Retinal pigment epithelial cell (primary cell): ENCODE data around the gene SERPINE2.

Source experiments
- DNase-seq: peaks from one replicate; pipeline ENCODE4 v3.0.0-alpha.2; 2010; ENCODE audit warnings: low read depth
- H3K4me3 ChIP-seq: 2 replicates; pipeline ENCODE4 v1.5.1; 2011; ENCODE audit warnings: mild to moderate bottlenecking, low read length, control low read depth, moderate library complexity
- TF ChIP-seq, protein P1 (sequence below): conservative IDR thresholded peaks from 2 replicates; pipeline ENCODE4 v1.5.1; 2011; ENCODE audit warnings: low read depth, low read length, control low read depth, inconsistent platforms

The SERPINE2 gene

DNA sequence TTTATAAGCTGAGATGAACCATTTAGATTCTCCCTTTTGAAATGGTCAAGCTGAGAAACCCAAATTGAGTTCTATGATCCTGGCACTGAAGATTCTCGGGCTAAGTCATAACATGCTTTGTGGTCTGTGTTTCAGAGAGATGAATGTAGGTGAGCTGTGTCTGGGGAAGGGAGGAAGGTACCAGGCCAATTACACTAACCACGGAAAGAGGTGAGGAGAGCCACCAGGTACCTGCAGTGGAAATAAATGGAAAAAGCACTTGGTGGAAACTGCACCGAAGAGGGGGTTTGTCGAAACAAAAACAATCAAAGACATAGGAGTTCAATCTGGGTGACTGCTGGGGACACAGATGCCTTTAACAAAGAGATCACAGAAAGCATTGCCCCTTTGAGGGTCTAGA lies 82.8 kb downstream of the SERPINE2 start:
- TF ChIP-seq, protein P1, sequence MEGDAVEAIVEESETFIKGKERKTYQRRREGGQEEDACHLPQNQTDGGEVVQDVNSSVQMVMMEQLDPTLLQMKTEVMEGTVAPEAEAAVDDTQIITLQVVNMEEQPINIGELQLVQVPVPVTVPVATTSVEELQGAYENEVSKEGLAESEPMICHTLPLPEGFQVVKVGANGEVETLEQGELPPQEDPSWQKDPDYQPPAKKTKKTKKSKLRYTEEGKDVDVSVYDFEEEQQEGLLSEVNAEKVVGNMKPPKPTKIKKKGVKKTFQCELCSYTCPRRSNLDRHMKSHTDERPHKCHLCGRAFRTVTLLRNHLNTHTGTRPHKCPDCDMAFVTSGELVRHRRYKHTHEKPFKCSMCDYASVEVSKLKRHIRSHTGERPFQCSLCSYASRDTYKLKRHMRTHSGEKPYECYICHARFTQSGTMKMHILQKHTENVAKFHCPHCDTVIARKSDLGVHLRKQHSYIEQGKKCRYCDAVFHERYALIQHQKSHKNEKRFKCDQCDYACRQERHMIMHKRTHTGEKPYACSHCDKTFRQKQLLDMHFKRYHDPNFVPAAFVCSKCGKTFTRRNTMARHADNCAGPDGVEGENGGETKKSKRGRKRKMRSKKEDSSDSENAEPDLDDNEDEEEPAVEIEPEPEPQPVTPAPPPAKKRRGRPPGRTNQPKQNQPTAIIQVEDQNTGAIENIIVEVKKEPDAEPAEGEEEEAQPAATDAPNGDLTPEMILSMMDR: no peak
- no peak for DNase-seq
- H3K4me3 ChIP-seq: no peak overlapping the region

DNA sequence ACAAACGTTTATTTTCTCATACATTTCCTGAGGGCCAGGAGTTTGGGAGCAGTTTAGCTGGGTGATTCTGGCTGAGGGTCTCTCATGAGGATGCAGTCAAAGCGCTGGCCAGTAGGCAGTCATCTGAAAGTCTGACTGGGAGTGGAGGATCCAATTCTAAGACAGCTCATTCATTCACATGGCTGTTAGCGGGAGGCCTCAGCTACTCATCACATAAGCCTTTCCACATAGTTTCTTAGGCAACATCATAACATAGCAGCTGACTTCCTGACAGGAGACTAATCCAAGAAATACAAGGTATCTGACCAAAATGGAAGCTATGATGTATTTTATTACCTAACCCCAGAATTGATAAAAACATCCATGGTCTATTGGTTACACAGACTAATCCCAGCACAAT lies 84.7 kb downstream of the SERPINE2 start:
- TF ChIP-seq, protein P1: no peak
- H3K4me3 ChIP-seq: no peak overlapping the region
- no peak for DNase-seq

DNA sequence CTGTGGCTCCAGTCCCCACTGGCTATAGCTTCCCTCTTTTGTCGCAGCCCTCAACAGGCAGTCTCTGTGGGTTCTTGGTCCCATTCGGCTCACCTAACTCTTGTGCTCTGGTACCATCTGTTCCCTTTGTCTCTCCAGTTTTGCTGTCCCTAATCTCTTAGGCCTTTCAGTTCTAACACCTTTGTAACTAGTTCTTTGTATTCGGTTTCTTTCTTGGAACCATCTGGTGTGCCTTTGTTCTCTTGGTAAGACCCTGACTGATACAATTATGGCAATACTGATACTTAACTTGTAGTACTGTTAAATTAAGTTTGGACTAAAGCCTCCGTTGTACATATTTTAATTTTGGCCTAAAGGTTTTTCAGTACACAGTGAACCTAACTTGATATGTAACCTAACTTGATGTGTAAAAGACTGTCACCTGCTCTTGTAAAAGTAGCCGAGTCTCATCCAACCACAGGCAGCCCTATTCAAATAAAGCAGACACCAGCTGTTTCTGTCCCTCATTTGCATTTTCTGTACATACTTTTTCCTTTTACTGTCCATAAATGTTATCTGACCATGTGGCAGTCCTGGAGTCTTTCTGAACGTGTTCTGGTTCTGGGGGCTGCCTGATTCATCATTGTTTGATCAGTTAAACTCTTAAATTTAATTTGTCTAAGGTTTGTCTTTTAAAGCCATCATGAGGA lies 86.7 kb downstream of the SERPINE2 start:
- TF ChIP-seq, protein P1: no peak
- no peak for DNase-seq
- no peak overlapping the region for H3K4me3 ChIP-seq

DNA sequence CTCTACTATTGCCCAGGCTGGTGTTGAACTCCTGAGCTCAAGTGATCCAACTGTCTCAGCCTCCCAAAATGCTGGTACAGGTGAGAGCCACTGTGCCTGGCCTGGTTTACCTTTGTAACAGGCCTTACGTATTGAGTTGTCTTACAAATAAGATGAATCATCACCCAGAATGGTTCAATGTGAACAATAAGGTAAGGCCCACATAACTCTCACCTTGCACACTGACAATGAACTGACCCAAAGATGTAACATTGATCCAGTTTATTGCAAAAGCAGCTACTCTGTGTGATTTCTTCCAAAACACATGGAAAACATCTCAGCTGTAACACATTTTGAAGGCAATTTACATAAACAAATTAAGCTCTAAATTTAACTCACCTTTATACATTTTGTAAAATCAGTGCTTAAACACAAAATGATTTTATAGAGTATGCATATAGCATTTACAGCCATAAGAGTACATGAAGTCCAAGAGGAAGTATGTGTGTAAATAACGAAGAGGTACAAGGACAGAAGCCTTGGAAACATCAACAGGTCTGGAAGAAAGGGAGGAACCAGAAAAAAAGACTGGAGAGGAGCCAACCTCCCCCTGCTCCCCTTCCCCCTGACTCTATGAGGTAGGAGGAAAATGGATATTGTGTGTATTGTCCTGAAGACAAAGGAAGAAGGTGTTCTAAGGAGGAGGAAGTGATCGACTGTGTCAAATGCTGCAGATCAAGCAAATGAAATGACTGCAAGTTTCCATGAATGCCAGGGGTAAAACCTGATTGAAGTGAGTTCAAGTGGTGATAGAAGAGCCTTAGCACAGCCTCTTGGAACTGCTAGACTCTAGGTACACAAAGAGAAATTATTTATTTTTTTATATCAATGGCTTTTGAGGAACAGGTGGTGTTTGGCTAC lies 88.4 kb downstream of the SERPINE2 start:
- H3K4me3 ChIP-seq: no peak overlapping the region
- TF ChIP-seq, protein P1: no peak
- DNase-seq: no peak

DNA sequence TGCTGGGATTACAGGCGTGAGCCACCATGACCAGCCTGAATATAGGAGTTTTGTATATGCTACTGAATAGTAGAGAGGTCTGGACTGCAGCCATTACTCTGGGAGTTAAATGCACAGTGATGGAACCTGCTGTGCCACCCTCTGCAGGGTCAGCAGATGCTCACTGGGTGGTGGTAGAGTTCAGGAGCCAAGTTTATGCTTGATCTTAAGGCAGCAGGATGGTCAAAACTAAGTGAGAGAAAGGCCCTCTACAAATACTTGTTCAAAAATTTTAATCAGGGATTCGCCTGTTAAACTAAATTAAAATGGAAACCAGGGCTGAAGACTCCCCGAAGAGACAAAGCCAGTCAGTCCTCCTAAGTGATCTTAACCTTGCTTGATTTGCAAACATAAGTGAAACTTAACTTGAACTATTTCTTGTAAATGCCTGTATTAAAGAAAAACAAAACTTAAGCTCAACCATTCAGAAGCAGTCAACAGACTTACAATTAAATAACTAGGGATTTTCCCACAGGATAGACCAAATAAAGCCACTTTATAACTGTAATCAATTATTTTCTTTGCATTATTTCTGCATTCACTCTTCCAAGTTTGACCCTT lies 89.7 kb downstream of the SERPINE2 start:
- no peak overlapping the region for H3K4me3 ChIP-seq
- TF ChIP-seq, protein P1: no peak
- DNase-seq: no peak

DNA sequence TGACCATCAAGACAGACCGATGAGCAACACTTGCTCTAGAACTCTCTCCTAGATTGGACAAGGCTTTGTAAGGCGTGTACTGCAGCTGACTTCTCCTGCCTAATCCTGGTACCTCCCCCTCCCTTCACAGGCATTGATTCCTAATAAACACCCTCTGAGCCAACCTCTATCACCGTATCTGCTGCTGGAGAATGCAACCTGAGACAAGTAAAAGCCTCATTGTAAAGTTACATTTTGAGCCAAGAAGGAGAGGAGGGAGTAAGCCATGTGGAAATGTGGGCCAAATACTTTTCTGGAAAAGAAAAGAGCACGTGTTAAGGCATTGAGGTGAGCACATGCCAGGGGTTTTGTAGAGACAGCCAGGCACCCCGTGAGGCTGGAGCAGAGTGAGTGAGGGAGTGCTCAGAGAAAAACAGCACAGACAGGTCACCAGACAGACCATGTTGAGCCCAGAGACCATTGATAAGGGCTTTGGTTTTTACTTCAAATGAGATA lies 91.3 kb downstream of the SERPINE2 start:
- no peak for DNase-seq
- TF ChIP-seq, protein P1: no peak
- H3K4me3 ChIP-seq: no peak overlapping the region
